Measurements from ENCODE around the gene CD47. TPM values are rescaled to one million over a fixed set of nuclear protein-coding genes. Genes with fewer than 3 reads are reported as not detected.

Gene CD47
- total and polyA plus RNA-seq, 2 of the 13 experiments (the other 11 are each of a cell fraction or from before 2014, with no cell fraction given): 3.3 to 6.5 TPM

GRCh38 chr3:108022256-108023150, 68.3 kb downstream of the CD47 start:
- intact Hi-C loops (cut with micrococcal nuclease; ENCODE audit: unreplicated experiment): no loop called here
- Histone ChIP-seq H2AFZ (ENCODE audit: low read length) (no peak overlapping the region), H3K4me2 (ENCODE audit: low read depth, low read length) (no peak overlapping the region), H3K79me2 (ENCODE audit: insufficient read depth, low read length) (no peaks in the 10 kb centered on the region), H3K27me3 (ENCODE audit: control insufficient read depth in 1 of 2, insufficient read depth in 2 of 2, low read length in 2 of 2) (no peaks in the 10 kb centered on the region; a peak in 1 of 5 replicates), H3K9ac (ENCODE audit: insufficient read depth, low read depth, low read length) (no peak overlapping the region), H3K9me3 (ENCODE audit: low read length) (no peaks in the 10 kb centered on the region), H3K36me3 (replicated peaks in 1 of 2; ENCODE audit: control insufficient read depth in 1 of 2, insufficient read depth in 2 of 2, low read length in 2 of 2) (no peaks in the 10 kb centered on the region), H4K20me1 (ENCODE audit: insufficient read depth, low read length) (no peaks in the 10 kb centered on the region), H3K4me3 (replicated peaks in 1 of 3; ENCODE audit: insufficient read depth in 1 of 3, low read depth in 2 of 3, low read length in 3 of 3) (no peak overlapping the region), H3K27ac (ENCODE audit: extremely low read length, insufficient read depth, low read length) (no peak overlapping the region), H3K4me1 (ENCODE audit: insufficient read depth, low read length) (no peaks in the 10 kb centered on the region)
- no peak for TF ChIP-seq ZNF790 (CRISPR knock-in tag; IDR thresholded peaks at IDR 0.05; ENCODE audit: borderline replicate concordance)
- no peak for TF ChIP-seq PHF8 (CRISPR knock-in tag; IDR thresholded peaks at IDR 0.05)
- TF ChIP-seq ZNF292 (CRISPR knock-in tag; IDR thresholded peaks at IDR 0.05; ENCODE audit: borderline replicate concordance, low read depth): no peak
- no peak for TF ChIP-seq ZFP36 (IDR thresholded peaks at IDR 0.05; ENCODE audit: borderline replicate concordance, low read depth, low read length, partially characterized antibody)
- no peak for TF ChIP-seq ISL2 (CRISPR knock-in tag; IDR thresholded peaks at IDR 0.05)
- no peak for TF ChIP-seq HNF1B (CRISPR knock-in tag; IDR thresholded peaks at IDR 0.05)
- WGBS (ENCODE audit: low lambda C conversion rate): 63% methylated on average over 3 of the region's 3 CpGs
- in situ Hi-C loops (cut with HindIII; ENCODE audit: extremely low pct_ligation_motif_present, low pct_unique_long_range_greater_than_20kb): no loop called here
- ATAC-seq: no peak
- DNase-seq (ENCODE audit: low spot score): no peak
- no peak for FAIRE-seq
- ChIA-PET POLR2A (no interaction called here), CTCF (ENCODE audit: low intra/inter-chr PET ratio, low total read pairs) (no interaction called here)
- no TSS peak for BruUV-seq (replicated peaks)
